ENCODE measurements around the gene PCDH9. TPM values are rescaled to one million over a fixed set of nuclear protein-coding genes. Genes with fewer than 3 reads are reported as not detected.
"Not testable (repeated sequence)": the region's sequence is repeated elsewhere in the genome, so short reads cannot be mapped to it uniquely, and the experiment has no call there.

Gene PCDH9
- total RNA-seq, 4 donors from 2014 or later: 0.57 to 1.7 (median 0.97) TPM

DNA sequence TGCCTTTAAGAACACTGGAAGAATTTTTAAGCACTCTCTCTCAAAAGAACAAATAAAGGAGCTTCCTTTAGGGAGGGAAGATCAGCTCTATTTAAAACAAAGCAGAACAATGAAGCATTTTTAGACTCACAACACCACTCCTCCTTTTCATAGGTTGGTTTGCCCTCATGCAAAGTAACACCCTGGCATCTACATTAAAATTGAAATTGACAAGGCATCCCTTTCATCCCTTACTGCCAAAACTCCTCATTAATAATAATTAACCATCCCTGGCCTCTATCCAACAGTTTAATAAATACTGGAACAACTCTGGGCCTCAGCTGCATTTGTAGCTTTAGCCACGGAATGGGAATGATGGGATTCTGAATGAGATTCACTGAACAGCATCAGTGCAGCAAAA lies 929.1 kb downstream of the PCDH9 start:
- Histone ChIP-seq H3K4me3 (no peak overlapping the region), H3K27me3 (no peaks in the 10 kb centered on the region), H3K9me3 (no peaks in the 10 kb centered on the region), H3K36me3 (no peaks in the 10 kb centered on the region), H3K27ac (no peak overlapping the region), H3K4me1 (no peaks in the 10 kb centered on the region)
- TF ChIP-seq CTCF (IDR thresholded peaks at IDR 0.05) (no peak), POLR2A (IDR thresholded peaks at IDR 0.05) (no peak)
- DNase-seq: no peak

GRCh38 chr13:66296875-66297274 lies 933.3 kb downstream of the PCDH9 start:
- H3K4me3 ChIP-seq: no peak overlapping the region
- H3K27ac ChIP-seq: no peak overlapping the region
- H3K27me3 ChIP-seq: no peaks in the 10 kb centered on the region
- no peak for DNase-seq
- no peaks in the 10 kb centered on the region for H3K4me1 ChIP-seq
- H3K9me3 ChIP-seq: no peaks in the 10 kb centered on the region
- TF ChIP-seq POLR2A (IDR thresholded peaks at IDR 0.05): no peak
- TF ChIP-seq CTCF (IDR thresholded peaks at IDR 0.05): no peak
- no peaks in the 10 kb centered on the region for H3K36me3 ChIP-seq

DNA sequence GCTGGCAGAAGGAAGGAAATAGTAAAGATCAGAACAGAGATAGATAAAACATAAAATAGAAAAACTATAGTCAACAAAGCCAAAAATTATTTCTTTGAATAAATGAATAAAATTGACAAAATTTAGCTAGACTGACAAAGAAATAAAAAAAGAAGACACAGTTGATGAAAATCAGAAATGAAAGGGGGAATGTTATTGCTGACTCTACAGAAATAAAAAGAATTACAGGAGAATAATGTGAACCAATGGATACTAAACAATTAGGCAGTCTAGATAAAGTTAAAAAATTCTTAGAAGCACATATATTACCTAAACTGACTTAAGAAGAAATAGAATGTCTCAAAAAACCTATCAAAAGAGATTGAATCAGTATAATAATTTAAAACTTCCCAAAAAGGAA lies 933.8 kb downstream of the PCDH9 start:
- H3K9me3 ChIP-seq: no peaks in the 10 kb centered on the region
- H3K4me1 ChIP-seq: no peaks in the 10 kb centered on the region
- H3K36me3 ChIP-seq: no peaks in the 10 kb centered on the region
- H3K27me3 ChIP-seq: no peaks in the 10 kb centered on the region
- H3K4me3 ChIP-seq: no peak overlapping the region
- TF ChIP-seq CTCF (IDR thresholded peaks at IDR 0.05) (no peak), POLR2A (IDR thresholded peaks at IDR 0.05) (no peak)
- DNase-seq: no peak
- no peak overlapping the region for H3K27ac ChIP-seq

DNA sequence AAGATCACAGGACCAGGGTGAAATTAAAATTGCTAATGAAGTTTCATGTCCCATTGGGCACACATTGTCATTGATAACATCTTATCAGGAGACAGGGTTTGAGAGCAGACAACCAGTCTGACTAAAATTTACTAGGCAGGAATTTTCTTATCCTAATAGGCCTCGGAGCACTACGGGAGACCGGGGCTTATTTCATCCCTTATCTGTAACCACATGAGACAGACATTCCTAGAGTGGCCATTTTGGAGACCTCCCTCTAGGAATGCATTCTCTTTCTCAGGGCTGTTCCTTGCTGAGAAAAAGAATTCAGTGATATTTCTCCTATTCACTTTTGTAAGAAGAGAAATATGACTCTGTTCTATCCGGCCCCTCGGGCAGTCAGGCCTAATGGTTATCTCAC lies 943.3 kb downstream of the PCDH9 start:
- not testable (repeated sequence) for H3K27ac ChIP-seq, H3K27me3 ChIP-seq, H3K4me1 ChIP-seq, H3K36me3 ChIP-seq, DNase-seq, H3K9me3 ChIP-seq, H3K4me3 ChIP-seq

DNA sequence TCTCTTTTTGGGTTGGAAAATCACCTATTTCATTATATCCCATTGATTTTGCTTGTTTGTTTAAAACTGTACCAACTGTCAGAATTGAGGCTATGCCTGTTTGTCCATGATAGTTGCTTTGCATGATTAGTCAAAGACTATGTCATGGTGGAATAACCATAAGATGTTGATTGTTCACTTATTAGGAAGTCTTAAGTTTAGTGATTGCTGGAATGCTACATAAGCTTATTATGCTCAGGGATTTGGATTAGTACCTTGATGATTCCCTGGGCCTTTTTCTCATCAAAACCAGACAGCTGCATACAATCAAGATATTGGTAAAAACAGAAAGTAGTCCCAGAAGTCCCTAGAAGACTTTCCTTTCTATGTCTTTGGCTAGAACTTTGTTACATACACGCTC lies 954.7 kb downstream of the PCDH9 start:
- H3K27me3 ChIP-seq: no peaks in the 10 kb centered on the region
- no peak for DNase-seq
- H3K9me3 ChIP-seq: peaks cover 0 to 9% (median 3%) of the 10 kb centered on the region in 4 donors
- H3K4me1 ChIP-seq: no peaks in the 10 kb centered on the region
- TF ChIP-seq POLR2A (IDR thresholded peaks at IDR 0.05) (no peak), CTCF (IDR thresholded peaks at IDR 0.05) (no peak)
- no peak overlapping the region for H3K27ac ChIP-seq
- H3K4me3 ChIP-seq: no peak overlapping the region
- no peaks in the 10 kb centered on the region for H3K36me3 ChIP-seq

DNA sequence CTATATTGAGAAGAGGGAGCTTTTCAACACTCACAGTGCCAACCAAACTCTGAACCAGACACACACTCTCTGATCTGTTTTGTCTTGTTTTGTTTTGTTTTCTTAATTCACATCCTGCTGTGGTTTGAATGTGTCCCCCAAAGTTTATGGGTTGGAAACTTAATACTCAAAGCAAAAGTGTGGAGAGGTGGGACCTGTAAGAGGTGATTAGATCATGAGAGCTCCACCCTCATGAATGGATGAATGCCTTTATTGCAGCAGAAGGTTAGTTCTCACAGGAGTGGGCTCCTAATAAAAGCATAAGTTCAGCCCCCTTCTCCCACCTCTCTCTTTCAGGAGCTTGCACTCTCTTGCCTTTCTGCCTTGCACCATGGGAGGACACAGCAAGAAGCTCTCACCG lies 957.1 kb downstream of the PCDH9 start:
- Histone ChIP-seq H3K9me3 (peaks cover 0 to 9% (median 3%) of the 10 kb centered on the region in 4 donors), H3K36me3 (no peaks in the 10 kb centered on the region), H3K4me3 (no peak overlapping the region), H3K27ac (no peak overlapping the region), H3K4me1 (no peaks in the 10 kb centered on the region), H3K27me3 (no peaks in the 10 kb centered on the region)
- no peak for DNase-seq
- no peak for TF ChIP-seq CTCF (IDR thresholded peaks at IDR 0.05)
- TF ChIP-seq POLR2A (IDR thresholded peaks at IDR 0.05): no peak

Measured in Peyer's patch (tissue), 4 donors.